Stimulated activated CD4-positive, alpha-beta T cell treated with anti-CD3 and anti-CD28 coated beads, Interleukin-12 subunit alpha, Interleukin-12 subunit beta, amount 100 ng/mL, for 48 hours (primary cell): ENCODE results near the gene IL2RA.
"Not testable (repeated sequence)": the region's sequence is repeated elsewhere in the genome, so short reads cannot be mapped to it uniquely, and the experiment has no call there.

Experiments
- DNase-seq, 3 donors: peaks; one replicate each; pipeline ENCODE4 v3.0.0-alpha.2; 2020; ENCODE audit warnings: low read depth in 2 of 3, low spot score in 1 of 3

Gene IL2RA

DNA sequence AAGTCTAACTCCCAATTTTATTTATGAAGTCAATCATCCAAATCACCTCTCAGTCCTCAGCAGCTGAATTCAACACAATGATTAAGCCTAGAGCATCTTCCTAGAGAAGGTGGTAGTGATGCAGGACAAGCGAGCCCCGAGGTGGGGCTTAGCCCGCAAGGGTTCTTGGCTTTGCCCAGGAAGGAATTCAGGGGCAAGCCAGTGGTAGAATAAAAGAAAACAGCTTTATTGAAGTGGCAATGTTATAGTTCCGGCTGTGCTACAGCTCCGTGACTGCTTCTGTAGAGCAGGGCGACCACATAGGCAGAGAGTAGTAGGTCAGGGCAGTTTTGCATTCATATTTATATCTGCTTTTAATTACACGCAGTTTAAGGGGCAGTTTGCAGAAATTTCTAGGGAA, 18.1 kb downstream of the IL2RA start:
- no peak for DNase-seq

DNA sequence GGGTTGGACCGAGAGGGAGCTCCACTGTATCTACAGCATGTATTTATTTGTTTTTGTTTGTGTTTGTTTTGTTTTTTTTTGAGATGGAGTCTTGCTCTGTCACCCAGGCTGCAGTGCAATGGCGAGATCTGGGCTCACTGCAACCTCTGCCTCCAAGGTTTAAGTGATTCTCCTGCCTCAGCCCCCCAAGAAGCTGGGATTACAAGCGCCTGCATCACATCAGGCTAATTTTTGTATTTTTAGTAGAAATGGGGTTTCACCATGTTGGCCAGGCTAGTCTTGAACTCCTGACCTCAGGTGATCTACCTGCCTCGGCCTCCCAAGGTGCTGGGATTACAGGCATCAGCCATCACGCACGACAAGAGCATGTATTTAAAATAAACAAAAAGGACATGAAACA, 18.8 kb downstream of the IL2RA start:
- DNase-seq, result not testable (repeated sequence)

DNA sequence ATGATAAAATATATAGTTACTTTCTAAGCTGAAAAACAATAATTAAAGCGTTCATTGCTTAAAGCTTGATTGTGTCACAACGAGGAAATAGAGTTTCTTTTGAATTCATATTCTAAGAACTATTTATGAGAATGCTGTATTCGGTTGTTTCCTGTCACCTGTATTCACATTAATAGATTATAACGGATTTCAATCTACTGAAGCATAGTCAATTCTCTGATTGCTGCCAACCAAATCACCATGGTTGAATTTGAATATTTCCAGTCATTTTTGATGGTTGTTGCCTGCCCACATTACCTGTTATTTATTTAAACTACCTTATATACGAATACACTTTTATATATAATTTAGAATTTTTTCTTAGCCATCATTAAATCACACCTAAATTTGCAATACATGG, 22.0 kb downstream of the IL2RA start:
- no peak for DNase-seq

- DNase-seq, result no peak
Observed at GRCh38 chr10:6039711-6040110, 22.5 kb downstream of the IL2RA start.

GRCh38 chr10:6038071-6038631, 24.0 kb downstream of the IL2RA start:
- DNase-seq, result no peak

- DNase-seq, result no peak
Observed at GRCh38 chr10:6037422-6037821, 24.7 kb downstream of the IL2RA start.

DNA sequence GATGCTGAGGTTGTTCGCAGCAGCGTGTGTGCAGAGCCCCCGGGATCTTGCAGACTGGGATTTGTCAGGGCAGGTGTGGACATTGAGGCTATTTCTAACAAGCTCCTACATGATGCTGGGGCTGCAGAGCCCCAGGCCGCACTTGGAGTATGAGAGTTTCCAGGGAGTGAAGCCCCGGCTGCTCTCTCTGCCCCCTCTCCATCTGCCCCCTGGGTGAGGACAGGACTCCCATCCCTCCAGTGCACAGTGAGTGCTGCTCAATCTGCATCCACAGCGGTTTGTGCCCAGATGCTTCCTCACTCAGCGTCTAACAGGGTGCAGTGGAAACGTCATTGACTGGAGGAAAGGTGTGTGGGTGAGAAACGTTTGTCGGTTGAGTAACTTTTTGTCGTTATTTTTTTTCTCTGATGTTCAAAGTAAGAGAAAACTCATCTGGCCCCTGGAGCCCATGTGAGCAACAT, 25.3 kb downstream of the IL2RA start:
- no peak for DNase-seq

DNA sequence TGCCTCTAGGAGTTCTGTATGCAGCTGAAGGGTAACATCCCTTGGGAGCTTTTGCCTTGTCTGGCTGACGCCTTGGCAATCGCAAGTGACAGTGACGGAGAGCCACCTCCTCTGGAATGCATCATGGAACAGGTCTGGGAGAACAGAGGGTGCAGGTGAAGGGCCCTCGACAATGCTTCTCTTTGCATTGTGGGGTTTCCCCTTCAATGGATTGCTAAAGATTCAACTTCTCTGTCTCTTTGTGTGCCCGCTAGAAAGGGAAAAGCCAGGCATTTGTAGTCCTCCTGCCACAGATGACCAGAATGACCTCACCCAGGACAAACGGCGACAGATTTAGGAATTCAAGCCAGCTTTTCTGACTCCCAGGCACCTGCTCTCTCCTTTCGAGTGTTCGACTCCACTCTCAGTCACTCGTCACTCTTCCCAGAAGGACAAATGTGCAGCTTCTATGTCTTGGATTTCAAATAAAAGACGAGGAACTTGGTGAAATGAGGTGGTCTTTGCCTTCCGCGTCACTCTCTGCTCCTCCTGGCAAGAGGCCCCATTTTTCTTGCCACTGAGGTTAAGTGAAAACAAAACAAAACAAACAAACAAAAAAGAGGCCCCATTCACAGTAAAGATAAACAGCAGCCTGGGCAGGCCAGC, 26.1 kb downstream of the IL2RA start:
- DNase-seq, result no peak

DNA sequence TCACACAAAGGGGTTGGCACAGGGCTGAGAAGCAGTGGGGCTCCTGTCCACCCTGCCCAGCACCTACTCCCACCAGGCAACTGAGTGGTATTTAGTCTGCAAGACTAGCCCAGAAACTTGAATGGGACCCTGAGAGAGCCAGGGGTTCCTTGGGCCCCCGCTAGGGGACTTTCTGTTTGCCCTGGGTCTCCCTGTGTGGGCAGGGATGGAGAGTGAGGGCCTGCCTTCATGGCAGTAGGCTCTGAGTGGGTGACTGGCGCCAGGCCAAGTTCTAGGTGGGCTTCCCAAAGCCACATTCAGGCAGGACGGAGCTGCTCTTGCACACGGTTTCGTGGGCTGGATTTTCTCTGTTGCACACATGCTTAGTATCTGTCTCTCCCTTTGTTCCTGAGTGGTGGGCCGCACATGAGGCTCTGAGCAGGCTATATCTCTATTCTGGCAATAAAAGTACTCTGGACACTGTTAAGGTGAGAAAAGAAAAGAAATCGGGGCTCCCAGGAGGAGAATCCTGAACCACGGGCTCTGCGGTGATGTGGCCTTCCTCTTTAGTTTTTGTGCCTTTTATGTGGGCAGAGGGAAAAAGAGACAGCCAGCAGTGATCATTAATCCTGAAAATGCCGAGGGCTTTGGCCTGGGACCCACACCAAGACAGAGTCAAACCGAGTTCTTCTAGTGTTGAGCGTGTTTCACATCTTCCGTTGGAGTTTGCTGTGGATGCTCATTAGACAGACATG, 26.9 kb downstream of the IL2RA start:
- DNase-seq, result no peak

GRCh38 chr10:6034371-6034770, 27.8 kb downstream of the IL2RA start:
- no peak for DNase-seq

GRCh38 chr10:6033954-6034353, 28.2 kb downstream of the IL2RA start:
- no peak for DNase-seq

- DNase-seq, result no peak
Observed at GRCh38 chr10:6030940-6031339, 31.2 kb downstream of the IL2RA start.

- DNase-seq, result no peak
Observed at GRCh38 chr10:6030217-6030616, 31.9 kb downstream of the IL2RA start.

DNA sequence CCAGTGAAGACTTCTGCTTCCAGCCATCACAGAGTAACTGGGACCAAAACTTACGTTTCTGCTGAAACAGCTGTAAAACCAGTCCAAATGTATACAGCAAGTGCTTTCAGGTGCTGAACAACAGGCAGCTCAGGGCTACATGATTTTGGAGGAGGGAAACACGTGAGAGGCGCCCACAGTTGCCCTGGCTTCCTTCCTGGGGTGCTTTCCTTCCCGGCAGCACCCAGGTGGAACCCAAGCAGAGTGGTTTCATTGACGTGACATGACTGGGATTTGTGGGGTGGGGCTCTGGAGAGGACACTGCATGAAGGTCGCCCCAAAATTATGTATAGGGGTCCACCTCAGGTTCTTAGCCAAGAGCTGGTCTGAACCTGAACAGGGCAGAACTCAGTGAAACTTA, 34.2 kb downstream of the IL2RA start:
- DNase-seq, result no peak

- no peak for DNase-seq
Observed at GRCh38 chr10:6025683-6026255, 36.4 kb downstream of the IL2RA start.

DNA sequence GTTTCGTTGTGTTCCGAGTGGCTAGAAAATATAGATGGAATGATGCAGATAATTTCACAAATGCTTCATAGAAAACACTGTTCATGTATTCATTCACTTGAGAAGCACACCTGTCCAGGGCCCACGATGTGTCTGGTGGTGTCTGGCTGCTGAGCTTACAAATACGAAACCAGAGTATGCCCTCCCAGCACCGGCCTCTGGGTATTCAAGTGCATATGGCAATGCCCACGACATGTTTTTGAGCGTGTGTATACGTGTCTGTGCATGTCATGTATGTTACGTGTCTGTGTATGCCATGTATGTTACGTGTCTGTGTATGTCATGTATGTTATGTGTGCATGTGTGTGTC, 37.9 kb downstream of the IL2RA start:
- no peak for DNase-seq

DNA sequence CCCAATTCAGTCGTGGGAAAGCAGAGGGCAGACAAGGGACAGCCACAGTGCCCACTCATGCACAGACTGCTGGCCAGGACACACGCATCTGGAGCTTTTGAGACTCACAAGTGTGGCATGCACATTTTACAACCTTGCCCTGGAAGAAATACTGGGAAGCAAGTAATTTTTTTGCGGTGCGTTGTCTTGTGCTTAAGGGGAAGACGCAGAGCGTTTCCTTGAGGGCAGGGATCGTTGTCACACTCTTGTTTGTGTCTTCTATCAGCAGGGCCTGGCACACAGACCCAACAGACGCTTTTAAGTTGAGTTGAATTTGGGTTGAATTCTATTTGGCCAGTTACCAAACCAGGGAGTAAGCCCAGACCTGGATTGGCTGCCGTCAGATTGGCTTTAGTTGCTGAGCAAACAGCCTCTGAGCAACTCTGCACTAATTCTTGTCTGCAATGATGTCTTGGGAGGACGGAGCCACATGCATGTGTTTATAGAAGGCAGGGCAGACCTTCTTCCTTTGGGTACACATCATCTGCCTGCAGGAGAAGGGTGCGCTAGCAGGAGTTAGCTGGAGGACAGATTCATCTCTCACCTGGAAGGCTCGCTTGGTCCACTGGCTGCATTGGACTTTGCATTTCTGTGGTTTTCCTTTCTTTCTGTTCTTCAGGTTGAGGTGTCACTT, 38.4 kb downstream of the IL2RA start:
- no peak for DNase-seq

GRCh38 chr10:6022660-6023059, 39.5 kb downstream of the IL2RA start:
- no peak for DNase-seq

DNA sequence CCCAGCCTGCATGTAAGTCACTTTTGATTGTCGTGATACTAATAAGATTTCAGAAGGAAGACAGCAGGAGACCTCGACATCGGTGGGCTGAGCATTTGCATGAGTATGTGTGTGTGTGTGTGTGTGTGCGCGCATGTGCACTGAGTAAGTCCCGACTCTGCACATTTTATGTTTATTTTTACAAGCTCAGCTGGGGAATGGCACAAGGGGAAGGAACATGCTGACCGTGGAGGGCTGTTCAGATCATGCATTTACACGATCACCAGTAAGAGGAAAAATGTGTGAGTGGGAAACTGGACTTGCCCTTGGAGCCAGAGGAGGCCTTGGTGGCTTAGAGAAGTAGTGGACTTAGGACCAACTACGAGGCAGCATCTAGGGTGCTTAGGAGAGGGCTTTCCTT, 41.3 kb downstream of the IL2RA start:
- DNase-seq, result no peak

- DNase-seq, result no peak
Observed at GRCh38 chr10:6019796-6020195, 42.4 kb downstream of the IL2RA start.

DNA sequence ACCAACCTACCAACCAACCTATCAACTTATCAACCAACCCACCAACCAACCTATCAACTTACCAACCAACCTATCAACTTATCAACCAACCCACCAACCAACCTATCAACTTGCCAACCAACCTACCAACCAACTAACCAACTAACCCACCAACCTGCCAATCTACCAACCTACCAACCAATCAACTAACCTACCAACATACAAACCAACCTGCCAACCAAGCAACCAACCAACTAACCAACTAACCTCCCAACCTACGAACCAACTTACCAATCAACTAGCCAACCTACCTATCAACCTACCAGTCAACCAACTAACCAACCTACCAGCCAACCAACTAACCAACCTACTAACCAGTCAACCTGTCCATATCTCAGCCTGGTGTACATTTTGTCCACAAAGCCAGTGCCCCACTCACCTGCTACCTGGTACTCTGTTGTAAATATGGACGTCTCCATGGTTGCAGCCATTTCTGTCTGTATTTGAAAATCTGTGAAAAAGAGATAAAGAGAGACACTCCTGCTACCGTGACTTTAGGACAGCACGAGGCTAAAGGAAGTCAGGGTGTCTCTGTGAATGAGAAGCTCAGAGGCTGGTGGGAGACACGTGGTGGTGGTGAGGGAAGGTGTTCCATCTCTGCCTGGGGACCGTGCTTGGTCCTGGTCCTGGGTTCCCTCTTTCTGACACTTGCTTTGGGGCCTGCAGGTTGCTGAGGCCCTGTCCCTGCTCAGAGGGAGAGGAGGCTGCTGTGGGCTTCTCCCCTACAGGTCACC, 43.0 kb downstream of the IL2RA start:
- DNase-seq, result no peak
